ENCODE results near the gene FAM240A.
A peak's percentile ranks its signal among the peaks of the same experiment; 100 is the strongest.

Gene FAM240A

DNA sequence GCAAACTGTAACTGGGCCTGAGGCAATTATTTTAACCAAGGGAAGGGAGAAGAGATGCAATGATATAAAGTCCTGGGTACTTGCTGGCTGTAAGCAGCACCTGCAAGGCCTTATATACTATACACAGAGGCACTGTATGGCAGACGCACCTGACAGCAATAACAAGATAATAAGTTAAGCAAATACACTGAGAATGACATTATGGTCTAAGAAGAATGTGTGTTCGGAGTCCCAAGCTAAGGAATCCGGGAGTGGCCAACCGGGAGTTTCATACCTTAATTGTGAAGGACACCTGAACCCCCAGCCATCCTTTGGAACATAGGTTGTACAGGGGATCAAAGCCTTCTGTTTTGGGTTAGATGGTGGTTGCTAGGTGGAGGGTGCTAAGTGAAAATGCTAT, 13.7 kb downstream of the FAM240A start:
- no peak for DNase-seq (ENCODE audit: low read depth)

DNA sequence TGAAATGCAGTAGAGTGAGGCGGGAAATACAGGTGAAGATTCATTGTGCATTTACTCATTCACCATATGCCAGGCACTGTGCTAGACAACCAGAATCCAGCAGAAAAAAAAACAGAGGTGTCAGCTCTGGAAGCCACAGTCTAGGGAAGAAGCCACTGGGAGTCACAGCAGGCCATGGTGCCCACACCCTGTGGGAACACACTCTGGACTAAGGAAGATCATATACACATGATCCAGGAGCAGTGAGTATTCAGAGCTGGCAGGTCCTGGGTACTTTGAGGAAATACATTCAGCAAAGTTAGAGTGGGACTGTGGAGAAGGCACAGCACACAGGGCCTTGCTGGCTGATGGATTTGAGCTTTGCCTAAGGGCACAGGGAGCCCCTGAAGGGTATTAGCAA, 14.8 kb downstream of the FAM240A start:
- no peak for DNase-seq (ENCODE audit: low read depth)

DNA sequence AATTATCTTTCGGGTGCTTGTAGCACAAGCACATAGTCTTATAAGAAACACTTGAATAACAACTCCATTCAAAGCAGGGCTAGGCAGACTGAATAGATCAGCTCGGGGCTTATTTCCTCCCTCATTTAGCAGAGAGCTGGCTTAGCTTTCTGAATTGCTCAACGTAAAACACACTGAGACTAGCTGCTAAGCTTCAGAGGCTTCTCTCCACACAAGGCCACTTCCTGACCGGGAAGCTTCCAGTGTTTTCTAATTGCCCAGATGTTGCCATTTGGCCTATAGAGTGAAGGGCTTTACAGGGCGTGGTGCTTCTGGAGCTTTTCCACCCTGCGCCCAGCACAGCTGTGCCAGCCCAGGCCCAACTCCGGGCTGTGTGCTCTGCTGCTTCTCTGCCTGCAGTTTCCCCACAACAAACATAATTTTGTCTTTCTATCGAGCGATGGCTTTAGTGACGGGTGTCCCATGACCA, 16.6 kb downstream of the FAM240A start:
- no peak for DNase-seq (ENCODE audit: low read depth)

DNA sequence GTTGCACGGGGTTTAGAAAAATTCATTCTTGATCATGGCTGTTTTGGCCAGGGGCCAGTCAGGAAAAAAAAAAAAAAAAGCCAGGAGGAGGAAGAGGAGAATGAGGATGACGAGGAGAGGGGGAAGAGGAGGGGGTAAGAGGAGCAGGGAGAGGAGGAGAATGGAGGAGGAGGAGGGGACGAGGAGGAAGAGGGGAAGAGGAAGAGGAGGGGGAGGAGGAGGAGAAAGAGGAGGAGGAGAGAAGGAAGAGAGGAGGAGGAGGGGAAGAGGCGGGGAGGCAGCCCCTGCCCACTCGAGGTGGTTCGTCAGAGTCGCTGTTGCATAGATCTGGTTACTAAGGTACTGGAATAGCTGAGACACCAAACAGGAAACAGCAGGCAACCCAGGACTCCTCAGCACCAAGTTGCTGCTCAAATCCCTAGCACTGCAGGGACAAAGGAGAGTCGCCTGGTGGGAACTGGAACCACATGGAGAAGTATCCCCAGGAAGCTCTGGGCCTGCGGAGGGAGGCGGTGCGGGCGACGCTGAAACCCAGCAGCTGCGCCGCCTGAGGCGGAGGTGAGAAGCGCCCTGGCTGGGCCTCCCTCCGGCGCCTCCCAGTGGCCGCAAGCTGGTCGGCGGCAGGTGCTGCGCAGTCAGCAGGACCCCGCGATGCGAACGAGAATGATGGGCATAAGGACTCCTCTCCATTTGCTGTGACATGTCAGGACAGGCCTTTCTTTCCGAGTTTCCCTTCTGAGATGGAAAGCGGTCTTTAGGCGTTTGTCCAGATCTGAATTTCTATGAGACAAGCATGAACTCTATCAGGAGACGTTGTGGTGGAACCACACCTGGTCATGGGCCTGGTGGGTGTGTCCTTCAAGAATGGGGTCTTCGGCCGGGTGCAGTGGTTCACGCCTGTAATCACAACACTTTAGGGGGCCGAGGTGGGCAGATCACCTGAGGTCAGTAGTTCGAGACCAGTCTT, 17.5 kb downstream of the FAM240A start:
- peak; percentile 26 for DNase-seq (ENCODE audit: low read depth)

DNA sequence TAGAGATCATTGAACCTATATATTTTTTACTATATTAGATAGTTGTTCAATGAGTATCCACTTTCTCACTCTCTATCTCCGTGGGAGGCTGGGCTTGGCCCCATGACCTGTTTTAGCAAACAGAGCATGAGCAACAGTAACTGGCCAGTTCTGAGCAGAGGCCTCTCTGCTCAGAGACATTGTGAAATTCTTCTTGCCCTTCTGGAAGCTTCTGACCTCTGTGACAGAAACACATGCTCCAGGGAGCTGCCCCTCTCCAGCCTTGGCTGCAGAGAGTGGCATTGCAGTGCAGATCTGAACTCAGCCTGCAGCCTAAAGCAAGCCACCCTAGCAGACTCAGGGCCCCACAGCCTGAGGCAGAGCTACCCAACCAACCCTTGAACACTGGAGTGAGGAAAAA, 20.5 kb downstream of the FAM240A start:
- DNase-seq (ENCODE audit: low read depth) = no peak

DNA sequence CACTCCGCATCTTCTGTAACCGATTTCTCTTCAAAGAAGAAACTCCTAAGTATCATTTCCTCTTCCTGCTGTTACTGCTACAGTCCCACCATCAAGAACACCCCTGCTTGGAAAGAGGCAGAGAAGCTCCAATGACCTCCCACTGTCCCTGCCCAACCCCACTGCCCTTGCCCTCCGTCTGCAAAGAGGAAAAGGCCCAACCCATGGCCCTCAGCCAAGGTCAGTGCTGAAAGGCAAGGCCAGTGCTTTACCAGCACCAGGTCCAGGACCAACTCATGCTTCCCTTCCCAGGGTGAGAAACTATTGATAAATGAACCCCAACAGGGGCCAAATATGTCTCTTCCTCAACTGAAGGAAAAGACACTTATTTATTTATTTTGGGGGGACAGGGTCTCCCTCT, 22.5 kb downstream of the FAM240A start:
- no peak for DNase-seq (ENCODE audit: low read depth)

DNA sequence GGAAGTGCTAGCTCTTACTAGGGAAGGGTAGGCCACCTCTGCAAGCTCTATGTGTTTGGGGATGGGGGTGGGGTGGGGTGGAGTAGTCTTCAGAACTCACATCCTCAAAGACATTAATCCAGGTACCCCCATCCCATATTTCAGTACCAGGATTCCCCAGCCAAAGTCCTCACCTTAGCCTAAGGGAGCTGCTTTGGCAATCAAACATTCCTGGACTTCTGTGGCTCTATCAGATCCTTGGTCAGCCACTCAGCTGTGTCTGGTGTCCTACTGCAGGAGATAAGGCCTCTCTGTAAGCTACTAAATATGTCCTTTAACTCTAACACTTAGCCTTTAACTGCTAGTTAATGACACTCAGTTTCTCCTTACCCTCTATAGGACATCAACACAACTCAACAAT, 26.9 kb downstream of the FAM240A start:
- DNase-seq (ENCODE audit: low read depth) = no peak

DNA sequence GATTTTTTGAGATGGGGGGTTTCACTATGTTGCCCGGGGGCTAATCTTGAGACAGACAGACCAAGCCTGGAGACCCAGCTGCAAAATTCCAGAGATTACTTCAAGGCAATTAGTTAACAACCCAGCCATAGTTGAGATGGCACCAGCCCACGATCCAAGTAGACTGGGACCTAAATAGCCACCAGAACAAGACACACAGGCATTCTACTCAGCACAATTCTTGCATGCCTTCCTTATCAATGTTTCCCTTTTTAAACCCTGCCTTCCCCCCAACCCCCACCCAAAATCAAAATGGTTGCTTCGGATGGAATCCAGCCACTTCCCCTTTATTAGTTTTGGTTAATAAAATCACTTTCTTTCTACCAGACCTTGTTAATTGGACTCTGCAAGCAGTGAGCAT, 28.6 kb downstream of the FAM240A start:
- no peak for DNase-seq (ENCODE audit: low read depth)

DNA sequence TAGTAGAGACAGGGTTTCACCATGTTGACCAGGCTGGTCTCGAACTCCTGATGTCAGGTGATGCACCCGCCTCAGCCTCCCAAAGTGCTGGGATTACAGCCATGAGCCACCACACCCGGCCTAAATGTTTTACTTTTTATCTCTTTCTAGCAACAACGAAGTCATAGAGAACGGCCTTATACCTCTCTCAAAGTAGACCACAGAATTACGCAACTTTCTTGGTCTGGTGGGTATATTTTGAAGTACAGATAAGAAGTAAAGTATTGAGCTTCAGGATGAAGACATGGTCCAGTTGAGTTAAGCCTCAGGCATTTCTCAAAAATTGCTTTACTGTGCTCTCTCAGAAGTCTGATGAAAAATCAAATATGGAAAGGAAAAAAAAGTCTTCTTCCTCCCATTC, 30.6 kb downstream of the FAM240A start:
- no peak for DNase-seq (ENCODE audit: low read depth)

DNA sequence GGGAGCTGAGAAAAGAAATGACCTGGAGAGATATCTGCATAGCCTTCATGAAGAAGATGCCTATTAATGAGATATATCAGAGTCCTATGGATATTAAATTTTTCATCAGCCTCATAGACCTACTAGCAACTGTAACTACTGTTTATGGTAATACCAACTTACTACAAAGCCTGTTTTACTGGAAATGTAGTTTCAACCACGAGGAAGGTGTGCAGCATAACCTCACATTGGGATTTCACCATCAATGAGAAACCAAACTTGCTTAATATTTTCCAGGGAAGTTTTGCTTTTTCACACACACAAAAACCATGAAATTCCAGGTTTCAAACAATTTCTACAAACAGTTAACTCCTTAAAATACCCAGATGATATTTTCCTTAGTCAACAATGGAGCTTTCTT, 31.4 kb downstream of the FAM240A start:
- DNase-seq (ENCODE audit: low read depth) = no peak

DNA sequence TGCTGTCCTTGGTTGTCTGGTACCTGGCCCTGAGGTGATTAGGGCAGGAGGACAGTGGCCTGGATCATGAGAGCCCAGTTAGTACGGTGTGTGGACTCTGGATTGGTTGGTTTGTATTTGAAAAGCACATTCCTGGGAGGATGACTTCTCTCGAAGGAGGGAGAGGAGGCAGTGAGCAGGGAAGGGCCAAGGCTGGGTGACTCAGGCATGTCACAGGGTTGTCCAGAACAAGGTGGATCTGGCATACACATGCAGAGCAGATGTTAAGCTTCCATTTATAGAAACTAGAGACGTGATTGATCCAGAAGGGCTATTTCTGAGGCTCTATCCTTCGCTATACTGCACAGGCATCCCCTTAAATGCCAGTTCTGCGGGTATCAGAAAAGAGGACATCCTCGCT, 34.4 kb downstream of the FAM240A start:
- no peak for DNase-seq (ENCODE audit: low read depth)

DNA sequence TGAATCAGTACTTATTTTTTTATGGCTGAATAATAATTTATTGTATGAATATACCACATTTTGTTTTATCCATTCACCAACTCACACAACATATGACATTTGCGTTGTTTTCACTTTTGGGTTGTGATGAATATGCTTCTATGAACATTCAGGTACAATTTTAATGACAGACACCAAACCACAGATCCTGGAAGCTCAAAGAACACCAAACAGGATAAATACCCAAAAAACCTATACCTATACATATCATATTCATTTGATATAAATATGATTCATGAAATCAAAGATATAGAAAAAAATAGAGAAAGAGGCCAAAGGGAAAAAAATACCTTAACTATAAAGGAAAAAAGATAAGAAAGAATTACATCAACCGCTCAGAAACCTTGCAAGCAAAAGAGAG, 35.8 kb downstream of the FAM240A start:
- no peak for DNase-seq (ENCODE audit: low read depth)

DNA sequence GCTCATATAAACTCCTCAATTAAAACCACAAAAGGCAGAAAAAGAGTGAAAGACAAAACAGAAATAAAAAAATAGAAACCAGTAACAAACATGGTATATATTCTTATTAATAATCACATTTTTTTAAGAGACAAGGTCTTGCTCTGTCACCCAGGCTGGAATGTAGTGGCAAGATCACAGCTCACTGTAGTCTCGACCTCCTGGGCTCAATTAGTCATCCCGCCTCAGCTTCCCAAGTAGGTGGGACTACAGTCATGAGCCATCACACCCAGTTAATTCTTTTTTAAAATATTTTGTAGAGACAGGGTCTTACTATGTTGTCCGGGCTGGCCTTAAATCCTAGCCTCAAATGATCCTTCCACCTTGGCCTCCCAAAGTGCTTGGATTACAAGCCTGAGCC, 37.1 kb downstream of the FAM240A start:
- no peak for DNase-seq (ENCODE audit: low read depth)

DNA sequence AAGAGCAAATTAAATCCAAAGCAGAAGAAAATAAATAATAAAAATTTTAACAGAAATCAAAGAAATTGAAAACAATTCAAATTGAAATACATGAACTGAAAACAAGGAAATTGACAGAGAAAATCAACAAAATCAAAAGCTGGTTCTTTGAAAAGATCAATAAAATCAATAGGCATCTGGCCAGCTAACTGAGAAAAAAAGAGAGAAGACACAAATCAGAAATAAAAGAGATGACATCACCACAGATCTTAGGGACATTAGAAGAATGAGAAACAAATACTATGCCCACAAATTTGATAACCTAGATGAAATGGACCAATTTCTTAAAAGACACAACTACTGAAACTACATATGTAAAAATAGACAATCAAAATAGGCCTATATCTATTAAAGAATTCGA, 38.8 kb downstream of the FAM240A start:
- no peak for DNase-seq (ENCODE audit: low read depth)

DNA sequence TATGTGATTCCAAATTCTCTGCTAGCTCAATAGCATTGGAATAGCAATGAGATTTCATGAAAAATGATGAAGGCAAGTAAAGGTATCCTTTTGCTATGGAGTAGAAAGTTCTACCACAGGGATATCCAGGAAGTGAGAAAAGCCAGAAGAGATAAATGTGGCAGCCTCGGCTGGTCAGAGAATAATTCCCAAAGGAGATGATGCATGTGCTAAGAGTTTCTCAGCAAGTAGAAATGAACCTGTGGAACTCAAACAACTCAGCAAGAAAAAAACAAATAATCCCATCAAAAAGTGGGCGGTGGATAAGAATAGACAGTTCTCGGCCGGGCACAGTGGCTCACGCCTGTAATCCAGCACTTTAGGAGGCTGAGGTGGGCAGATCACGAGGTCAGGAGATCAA, 42.9 kb downstream of the FAM240A start:
- no peak for DNase-seq (ENCODE audit: low read depth)

DNA sequence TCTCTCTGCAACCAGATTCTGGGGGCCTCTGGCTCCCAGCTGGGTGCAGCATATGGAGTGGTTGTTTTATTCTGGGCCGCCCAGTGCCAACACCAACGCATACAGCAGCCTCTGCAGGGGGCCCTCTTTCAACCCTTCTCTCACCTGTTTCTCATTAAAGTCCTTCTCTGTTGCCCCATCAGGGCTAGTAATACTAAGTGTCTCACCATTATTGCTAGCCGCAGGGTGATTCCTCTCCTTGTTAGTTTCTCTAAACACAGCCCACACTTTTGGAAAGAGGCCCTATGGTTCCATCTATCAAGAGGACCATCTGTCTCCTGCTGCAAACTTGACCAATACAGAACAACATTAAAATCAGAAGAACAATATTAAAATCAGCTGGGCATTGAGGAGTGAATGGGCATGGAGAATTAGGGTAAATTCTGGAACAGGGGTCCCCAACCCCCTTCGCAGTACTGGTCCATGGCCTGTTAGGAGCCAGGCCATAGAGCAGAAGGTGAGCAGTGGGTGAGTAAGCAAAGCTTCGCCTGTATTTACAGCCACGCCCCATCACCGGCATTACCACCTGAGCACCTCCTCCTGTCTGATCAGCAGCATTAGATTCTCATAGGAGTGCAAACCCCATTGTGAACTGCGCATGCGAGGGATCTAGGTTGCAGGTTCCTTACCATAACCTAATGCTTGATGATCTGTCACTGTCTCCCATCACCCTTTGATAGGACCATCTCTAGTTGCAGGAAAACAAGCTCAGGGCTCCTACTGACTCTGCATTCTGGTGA, 44.6 kb downstream of the FAM240A start:
- no peak for DNase-seq (ENCODE audit: low read depth)

DNA sequence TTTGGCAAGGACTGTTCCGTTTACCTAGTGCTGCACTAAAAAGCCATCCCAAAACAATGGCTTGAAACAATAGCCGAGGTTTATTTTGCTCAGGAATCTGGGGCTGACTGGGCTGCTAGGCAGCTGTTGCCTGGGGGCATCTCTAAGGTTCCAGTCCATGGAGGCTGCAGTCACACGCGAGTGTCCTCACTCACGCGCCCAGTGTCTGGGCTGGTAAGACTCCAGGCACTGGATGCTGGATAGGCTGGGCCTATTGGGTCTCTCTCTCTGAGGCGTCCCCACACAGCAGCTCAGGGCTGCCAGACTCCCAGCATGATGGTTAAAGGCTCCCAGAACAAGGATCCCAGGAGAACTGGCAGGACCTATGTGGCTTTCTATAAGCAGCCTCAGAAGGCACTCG, 47.0 kb downstream of the FAM240A start:
- no peak for DNase-seq (ENCODE audit: low read depth)

DNA sequence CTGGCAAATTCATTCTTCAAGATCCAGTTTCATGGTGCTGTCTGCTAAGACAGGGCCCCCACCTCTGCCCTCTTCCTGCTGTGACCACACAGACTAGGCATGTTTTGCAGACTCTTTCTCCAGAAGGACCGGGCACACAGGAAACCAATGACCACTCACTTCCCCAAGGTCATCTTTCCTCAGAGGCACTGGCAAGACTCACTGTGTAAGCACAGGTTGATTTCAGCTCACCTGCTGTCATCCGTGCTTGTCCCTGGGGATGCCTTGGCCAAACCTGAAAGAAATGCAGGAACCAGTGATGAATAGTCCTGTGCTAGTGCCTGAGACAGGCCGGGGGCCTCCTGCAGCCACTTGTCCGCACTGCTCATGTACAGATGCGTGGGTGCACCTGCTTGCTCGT, 47.7 kb downstream of the FAM240A start:
- no peak for DNase-seq (ENCODE audit: low read depth)

DNA sequence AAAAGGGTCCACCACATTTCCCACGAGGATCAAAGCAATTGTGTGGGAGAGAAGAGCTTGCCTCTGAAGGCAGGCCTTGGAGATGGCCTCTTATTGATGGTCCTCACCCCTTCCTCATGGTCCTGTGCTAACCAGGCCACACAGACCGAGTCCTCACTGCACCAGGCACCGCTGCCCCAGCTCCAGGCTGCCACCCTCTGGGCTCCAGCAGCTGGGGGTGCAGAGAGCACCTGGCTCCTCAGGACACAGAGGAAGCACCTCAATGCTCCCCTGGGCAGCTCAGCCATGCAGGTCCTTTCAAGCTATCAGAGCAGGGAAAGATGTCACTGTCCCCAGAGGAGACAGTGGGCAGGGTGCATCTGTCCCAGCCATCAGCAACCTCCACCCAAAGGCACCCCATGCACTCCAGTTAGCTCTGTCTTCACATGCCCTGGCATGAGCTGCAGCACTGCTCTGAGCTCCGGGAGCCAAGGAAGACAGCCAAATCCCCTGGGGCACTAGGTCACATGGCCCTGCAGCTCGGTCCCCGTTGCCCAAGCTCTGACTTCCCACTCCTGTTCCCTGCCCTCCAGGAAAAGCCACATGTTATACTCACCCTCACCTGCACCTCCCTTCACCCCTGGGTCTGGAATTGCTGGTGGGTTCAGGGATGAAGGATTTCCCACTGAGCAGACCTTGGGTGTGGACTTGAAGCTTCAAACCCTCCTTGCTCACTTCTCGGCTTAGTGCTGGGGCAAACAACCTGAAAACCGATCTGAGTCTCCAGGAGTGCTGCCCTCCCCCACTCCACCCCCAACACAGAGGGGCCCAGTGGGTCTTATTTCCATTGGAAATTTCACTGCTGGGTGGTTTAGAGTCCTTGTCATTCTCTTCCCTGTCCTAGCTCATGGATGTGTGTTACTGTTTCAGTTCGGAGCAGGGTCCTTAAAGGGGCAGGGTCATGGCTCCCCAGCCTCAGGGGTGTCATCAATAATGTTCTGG, 48.5 kb downstream of the FAM240A start:
- DNase-seq (ENCODE audit: low read depth) = no peak

DNA sequence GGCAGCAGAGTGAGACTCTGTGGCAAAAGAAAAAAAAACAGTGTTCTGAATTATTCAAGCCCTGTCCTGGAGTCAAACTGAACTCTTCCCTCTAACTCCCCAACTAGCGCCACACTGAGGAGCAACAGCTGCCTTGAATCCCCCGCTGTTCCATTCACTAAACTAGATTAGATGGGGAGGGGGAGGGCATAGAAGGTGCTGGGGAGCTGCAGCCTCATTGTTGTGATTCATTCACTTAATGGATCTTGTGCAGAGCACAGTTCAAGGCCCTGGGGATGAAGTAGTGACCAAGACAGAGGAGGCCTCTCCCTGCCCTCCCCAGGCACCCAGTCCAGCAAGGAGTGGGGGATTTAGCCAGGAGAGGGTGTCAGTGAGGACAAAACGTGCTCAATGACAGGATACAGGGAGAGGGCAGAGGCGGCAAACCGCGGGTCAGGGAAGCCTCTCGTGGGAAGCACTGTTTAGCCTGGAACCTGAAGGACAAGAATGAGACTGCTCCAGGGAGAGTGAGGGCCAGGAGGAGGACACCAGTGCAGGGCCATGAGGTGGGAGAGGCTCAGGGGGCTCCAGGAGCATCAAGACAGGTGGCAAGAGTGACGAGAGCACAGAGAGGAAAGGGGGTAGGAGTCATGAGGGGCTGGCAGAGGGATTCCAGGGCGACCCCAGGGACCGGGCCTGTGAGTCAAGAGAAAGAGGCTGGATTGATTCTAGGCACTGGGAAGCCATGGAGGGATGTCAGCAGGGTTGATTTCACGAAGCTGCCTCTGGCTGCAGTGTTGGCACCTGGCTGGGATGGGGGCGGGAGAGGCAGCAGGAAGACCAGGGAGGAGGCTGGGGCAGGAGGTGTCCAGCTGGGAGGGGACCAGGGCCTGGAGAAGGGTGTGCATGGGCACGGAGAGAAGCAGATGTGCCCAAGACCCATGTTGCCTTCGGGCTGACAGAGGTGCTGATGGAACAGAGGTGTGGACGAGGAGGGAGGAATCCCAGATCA, 49.7 kb downstream of the FAM240A start:
- DNase-seq (ENCODE audit: low read depth) = no peak
